HG03521 (cell line): ENCODE data around the gene LRRC25.

Source experiments
- ATAC-seq: cut with Tn5 transposase; IDR thresholded peaks from one replicate; pipeline ENCODE4 v1.9.1; 2021; ENCODE audit warnings: mild to moderate bottlenecking, moderate library complexity; ENCODE audit not compliant: unreplicated experiment

LRRC25 gene

GRCh38 chr19:18436671-18437490 is 39.5 kb upstream of the LRRC25 start:
- peak; percentile 38 for ATAC-seq

GRCh38 chr19:18435842-18436670 is 38.6 kb upstream of the LRRC25 start:
- no peak for ATAC-seq

GRCh38 chr19:18435178-18435841 is 37.9 kb upstream of the LRRC25 start:
- no peak for ATAC-seq

- no peak for ATAC-seq
These were observed 37.2 kb upstream of the LRRC25 start for GRCh38 chr19:18434411-18435175.

GRCh38 chr19:18433735-18434398 is 36.4 kb upstream of the LRRC25 start:
- ATAC-seq = no peak

GRCh38 chr19:18433015-18433691 is 35.7 kb upstream of the LRRC25 start:
- no peak for ATAC-seq

GRCh38 chr19:18432275-18433014 is 35.0 kb upstream of the LRRC25 start:
- ATAC-seq = no peak

GRCh38 chr19:18431351-18432197 is 34.2 kb upstream of the LRRC25 start:
- no peak for ATAC-seq

GRCh38 chr19:18430417-18431144 is 33.2 kb upstream of the LRRC25 start:
- ATAC-seq = no peak

GRCh38 chr19:18429717-18430416 is 32.4 kb upstream of the LRRC25 start:
- no peak for ATAC-seq

- peak; percentile 55 for ATAC-seq
These were observed 31.6 kb upstream of the LRRC25 start for GRCh38 chr19:18428787-18429674.

GRCh38 chr19:18428173-18428786 is 30.9 kb upstream of the LRRC25 start:
- ATAC-seq = no peak

- ATAC-seq = no peak
These were observed 30.3 kb upstream of the LRRC25 start for GRCh38 chr19:18427743-18428113.

GRCh38 chr19:18427080-18427742 is 29.8 kb upstream of the LRRC25 start:
- ATAC-seq = no peak

- no peak for ATAC-seq
These were observed 29.0 kb upstream of the LRRC25 start for GRCh38 chr19:18426416-18426767.
